K562 (cell line): Measurements from ENCODE around the gene GFM1. TPM values are rescaled to one million over a fixed set of nuclear protein-coding genes. Genes with fewer than 3 reads are reported as not detected.
A peak's percentile ranks its signal among the peaks of the same experiment; 100 is the strongest.

ENCODE experiments used
- ATAC-seq: fragments of 200-7000 bp; cut with Tn5 transposase; 3 replicates; pipeline ENCODE4 v1.9.1; 2020; ENCODE audit warnings: moderate library complexity
- BruUV-seq: library from RNA; stranded (reverse); fragments of 400-500 nt; replicated peaks from 2 replicates; lab custom pipeline; 2021; lab: Mats Ljungman, UMichigan
- CTCF ChIA-PET: fragments of 300-600 bp; formaldehyde crosslinking; extraction: SDS; loops from one replicate; lab custom pipeline; 2021; ENCODE audit warnings: low intra/inter-chr PET ratio; lab: Yijun Ruan, JAX
- POLR2A ChIA-PET: fragments of 300-600, 350-650 bp; sonication (Branson Sonifier 250); formaldehyde crosslinking; extraction: SDS; loops from one replicate; lab custom pipeline; 2021; ENCODE audit warnings: antibody characterized with exemption, inconsistent platforms; lab: Yijun Ruan, JAX
- DNase-seq, 4 experiments: peaks; one replicate each; pipeline versions ENCODE4 v3.0.0 to v3.0.0-alpha.2; 2011 to 2018; ENCODE audit warnings: low spot score in 3 of 4, mixed read lengths in 3 of 4; ENCODE audit errors: extremely low read depth in 1 of 4
- FAIRE-seq: peaks from 2 replicates; lab custom pipeline; 2011; peaks lifted over from hg19 to GRCh38; lab: Jason Lieb, UNC
- H2AFZ ChIP-seq: 2 replicates; pipeline ENCODE4 v1.6.0; 2011; ENCODE audit warnings: low read depth, low read length, control low read depth, inconsistent platforms
- H3K27ac ChIP-seq: fragments of 200-600 bp; 3 replicates; pipeline ENCODE4 v1.8.0; 2011; ENCODE audit warnings: low read depth, mild to moderate bottlenecking, control low read depth, inconsistent platforms, low read length, moderate library complexity, mixed read lengths; ENCODE audit errors: extremely low read depth
- H3K27me3 ChIP-seq, 2 experiments: fragments of 300-600 bp in 1 of 2; 2 replicates in 1 of 2; 3 replicates in 1 of 2; pipeline versions ENCODE4 v1.6.0 to v1.8.0; 2011; ENCODE audit warnings: inconsistent platforms in 2 of 2, low read length in 2 of 2, mild to moderate bottlenecking in 1 of 2, mixed read lengths in 1 of 2, moderate library complexity in 1 of 2; ENCODE audit not compliant: control insufficient read depth in 2 of 2, insufficient read depth in 2 of 2
- H3K36me3 ChIP-seq: fragments of 300-600 bp; 3 replicates; pipeline ENCODE4 v1.8.0; 2011; ENCODE audit warnings: mild to moderate bottlenecking, low read length, inconsistent platforms; ENCODE audit not compliant: control insufficient read depth, insufficient read depth
- H3K4me1 ChIP-seq, 2 experiments: fragments of 200-600 bp in 1 of 2; replicated peaks in 1 of 2; 2 replicates in 1 of 2; 3 replicates in 1 of 2; pipeline versions ENCODE4 v1.5.1 to v1.8.0; 2011; ENCODE audit warnings: inconsistent platforms in 2 of 2, low read length in 2 of 2, mild to moderate bottlenecking in 1 of 2, mixed read lengths in 1 of 2, moderate library complexity in 1 of 2; ENCODE audit not compliant: control insufficient read depth in 2 of 2, insufficient read depth in 2 of 2
- H3K4me2 ChIP-seq: 2 replicates; pipeline ENCODE4 v1.6.1; 2011; ENCODE audit warnings: low read length, control low read depth, inconsistent platforms, mixed read lengths; ENCODE audit not compliant: insufficient read depth
- H3K4me3 ChIP-seq: fragments of 200-600 bp; sonication (generic), shearing (Covaris generic); 2 replicates; pipeline ENCODE4 v1.5.1; 2016; ENCODE audit warnings: control low read depth, inconsistent platforms
- H3K79me2 ChIP-seq: fragments of 200-600 bp; 3 replicates; pipeline ENCODE4 v1.8.0; 2011; ENCODE audit warnings: low read length, inconsistent platforms; ENCODE audit not compliant: control insufficient read depth, insufficient read depth
- H3K9ac ChIP-seq, 2 experiments: 2 replicates each; pipeline versions ENCODE4 v1.6.0 to v1.6.1; 2011; ENCODE audit warnings: low read depth in 2 of 2, low read length in 2 of 2, control low read depth in 1 of 2, inconsistent platforms in 1 of 2, mild to moderate bottlenecking in 1 of 2, mixed read lengths in 1 of 2; ENCODE audit not compliant: insufficient read depth in 1 of 2
- H3K9me1 ChIP-seq: one replicate; pipeline ENCODE4 v1.6.0; 2011; ENCODE audit warnings: inconsistent platforms, mild to moderate bottlenecking, low read length, moderate library complexity; ENCODE audit not compliant: control insufficient read depth, insufficient read depth
- H3K9me3 ChIP-seq: replicated peaks from 2 replicates; pipeline ENCODE4 v1.5.1; 2011; ENCODE audit warnings: low read depth, low read length, inconsistent platforms; ENCODE audit not compliant: control insufficient read depth, insufficient read depth
- H4K20me1 ChIP-seq: replicated peaks from 2 replicates; pipeline ENCODE4 v1.6.1; 2011; ENCODE audit warnings: low read length, inconsistent platforms, mixed read lengths; ENCODE audit not compliant: control insufficient read depth, insufficient read depth
- E4F1 ChIP-seq: fragments of 250-450 bp; sonication (Bioruptor Pico); IDR thresholded peaks from 2 replicates; pipeline ENCODE4 v1.5.0; 2021; ENCODE audit warnings: mild to moderate bottlenecking, borderline replicate concordance
- L3MBTL2 ChIP-seq: fragments of 450-650 bp; IDR thresholded peaks from 2 replicates; pipeline ENCODE4 v1.6.1; 2016; ENCODE audit warnings: mild to moderate bottlenecking, moderate library complexity
- RAD51 ChIP-seq: fragments of 450-650 bp; IDR thresholded peaks from 2 replicates; pipeline ENCODE4 v1.7.1; 2016; ENCODE audit warnings: low read depth, mild to moderate bottlenecking, borderline replicate concordance
- TFE3 ChIP-seq: fragments of 450-650 bp; formaldehyde crosslinking; IDR thresholded peaks from 2 replicates; pipeline ENCODE4 v1.4.0; 2020; ENCODE audit warnings: mild to moderate bottlenecking, mixed read lengths
- TOE1 ChIP-seq, 2 experiments: fragments of 450-650 bp in 1 of 2; sonication (generic) in 1 of 2; formaldehyde crosslinking in 1 of 2; IDR thresholded peaks; 2 replicates each; pipeline versions ENCODE4 v1.7.1 to v1.8.0; 2016 to 2022; ENCODE audit warnings: borderline replicate concordance in 2 of 2, mild to moderate bottlenecking in 2 of 2, antibody characterized with exemption in 1 of 2, inconsistent platforms in 1 of 2, low read depth in 1 of 2, missing genetic modification reagents in 1 of 2, moderate library complexity in 1 of 2
- ZKSCAN8 ChIP-seq: fragments of 200-800 bp; sonication (Bioruptor generic); IDR thresholded peaks from 2 replicates; pipeline ENCODE4 v1.6.1; 2016; ENCODE audit warnings: missing genetic modification characterization, missing compliant biosample characterization
- ZNF592 ChIP-seq: fragments of 450-650 bp; IDR thresholded peaks from 2 replicates; pipeline ENCODE4 v1.6.1; 2017; ENCODE audit warnings: antibody characterized with exemption, mild to moderate bottlenecking
- WGBS: fragments of 100-300 bp; shearing (Covaris generic); methylation state at CpG from one replicate; pipeline ENCODE4 v1.1.6; 2016; ENCODE audit warnings: low coverage, mixed read lengths; ENCODE audit not compliant: insufficient coverage; ENCODE audit errors: missing lambda C conversion rate; 5-methylcytosine and 5-hydroxymethylcytosine counted together
- in situ Hi-C: fragments of 300-500 bp; cut with MboI; formaldehyde crosslinking; loops from 4 replicates; pipeline ENCODE4 v1.15.0; 2018; ENCODE audit warnings: inconsistent platforms, mixed read lengths
- intact Hi-C: fragments of 100-400 bp; cut with micrococcal nuclease; formaldehyde crosslinking; loops from 2 replicates; pipeline ENCODE4 v1.14.2; 2022
- polyA plus RNA-seq, 8 experiments: library from polyadenylated mRNA; depleted of rRNA in 4 of 8; stranded (reverse) in 5 of 8; unstranded in 3 of 8; fragments of >200 nt; fragmentation: Nextera tagmentation in 2 of 8; fragmentation: Illumina TruSeq in 1 of 8; extraction: Ambion mirVana in 2 of 8; extraction: Trizol in 1 of 8; gene quantifications; 2 replicates each; pipeline versions ENCODE4 v1.2.1 to v1.2.3, GENCODE V29; 2011 to 2014; ENCODE audit warnings: inconsistent platforms in 1 of 8, missing spikeins in 1 of 8
- total RNA-seq, 7 experiments: library from RNA; depleted of rRNA in 6 of 7; stranded (reverse); fragments of >200 nt in 6 of 7; fragmentation: Illumina TruSeq in 2 of 7; extraction: Trizol in 2 of 7; gene quantifications; 2 replicates each; pipeline versions ENCODE4 v1.2.1 to v1.2.3, GENCODE V29; 2011 to 2021; ENCODE audit warnings: low replicate concordance in 1 of 7

Gene GFM1
- total and polyA plus RNA-seq, 9 of the 15 experiments (the other 6 are each of a cell fraction or from before 2014, with no cell fraction given) = 38.9 to 86.7 (median 64.8) TPM

DNA sequence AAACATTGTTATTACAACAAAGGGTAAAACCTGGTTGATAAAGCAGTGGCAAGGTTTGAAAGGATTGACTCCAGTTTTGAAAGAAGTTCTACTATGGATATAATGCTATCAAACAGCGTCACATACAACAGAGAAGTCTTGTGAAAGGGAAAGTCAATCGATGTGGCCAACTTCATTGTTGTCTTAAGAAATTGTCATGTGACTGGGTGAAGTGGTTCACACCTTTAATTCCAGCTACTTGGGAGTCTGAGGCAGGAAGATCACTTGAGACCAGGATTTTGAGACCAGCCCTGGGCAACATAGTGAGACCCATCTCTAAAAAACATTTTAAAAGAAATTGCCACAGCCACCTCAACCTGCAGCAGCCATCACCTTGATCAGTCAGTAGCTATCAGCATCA, 34.4 kb downstream of the GFM1 start:
- peak overlapping the region; percentile 85 for H3K27ac ChIP-seq
- FAIRE-seq (peak; percentile 40), ATAC-seq (no peak; the same call in 2 of the 3 replicates)
- peak overlapping the region in 1 of 2 experiments; percentile 40; a peak in 2 of 4 replicates for H3K9ac ChIP-seq
- 48% methylated on average over 2 of the region's 2 CpGs for WGBS
- no TSS peak for BruUV-seq
- H3K36me3 ChIP-seq = peaks cover 68% of the 10 kb centered on the region
- H3K4me3 ChIP-seq = no peak overlapping the region
- TF ChIP-seq L3MBTL2 = peak; percentile 22; the same call in 1 of the 2 replicates
- peak; percentile 82 for TF ChIP-seq TFE3 (CRISPR knock-in tag)
- peak; percentile 19; the same call in 1 of the 2 replicates for TF ChIP-seq TOE1 (IDR thresholded peaks at IDR 0.05; ENCODE audit: borderline replicate concordance)
- TF ChIP-seq TOE1 (CRISPR knock-in tag; IDR thresholded peaks at IDR 0.05; ENCODE audit: borderline replicate concordance, low read depth) = no peak
- no peak for TF ChIP-seq E4F1
- no peak for TF ChIP-seq ZKSCAN8 (CRISPR knock-in tag)
- TF ChIP-seq RAD51 = peak; percentile 13; the same call in 1 of the 2 replicates
- peak; percentile 57 for TF ChIP-seq ZNF592
- TF ChIP-seq, all 486 proteins: peak for 5
- Histone ChIP-seq H3K4me1 (peaks cover 11 to 38% of the 10 kb centered on the region in 2 experiments), H3K4me2 (peak overlapping the region; percentile 6; the same call in 1 of the 2 replicates), H4K20me1 (no peaks in the 10 kb centered on the region), H3K27me3 (no peaks in the 10 kb centered on the region), H3K9me3 (no peaks in the 10 kb centered on the region), H3K9me1 (no peaks in the 10 kb centered on the region), H3K79me2 (peaks cover 23% of the 10 kb centered on the region), H2AFZ (no peak overlapping the region)
- intact Hi-C loops (loop anchor here (5.0 kb wide), 2 partner anchors 44 to 114 kb away; no protein-coding TSS in a partner anchor), in situ Hi-C loops (no loop called here)
- CTCF ChIA-PET = no interaction called here
- no peak for DNase-seq
- POLR2A ChIA-PET = interaction anchor here (1.4 to 1.7 kb wide), 3 partner anchors 13 to 19 kb away, joined by 3 to 5 read pairs (median 3); no protein-coding TSS in a partner anchor
